Sigmoid colon (tissue), 7 donors: ENCODE results near the gene FCHO2. TPM values are rescaled to one million over a fixed set of nuclear protein-coding genes. Genes with fewer than 3 reads are reported as not detected.

Source experiments
- DNase-seq: peaks from one replicate; pipeline ENCODE4 v3.0.0-alpha.2; 2019
- H3K27ac ChIP-seq, 4 donors: fragments of 200-600 bp; sonication (generic); one replicate each; pipeline ENCODE4 v1.5.1; 2016 to 2019; ENCODE audit warnings: mild to moderate bottlenecking in 1 of 4
- H3K27me3 ChIP-seq, 3 donors: fragments of 200-600 bp; sonication (generic); one replicate each; pipeline ENCODE4 v1.5.1; 2019; ENCODE audit warnings: mild to moderate bottlenecking in 1 of 3
- H3K36me3 ChIP-seq, 4 donors: fragments of 200-600 bp; sonication (generic); one replicate each; pipeline ENCODE4 v1.5.1; 2016 to 2019
- H3K4me1 ChIP-seq, 4 donors: fragments of 200-600 bp; sonication (generic); one replicate each; pipeline ENCODE4 v1.5.1; 2017 to 2019
- H3K4me3 ChIP-seq, 4 donors: fragments of 200-600 bp; sonication (generic); one replicate each; pipeline ENCODE4 v1.5.1; 2017 to 2019; ENCODE audit warnings: mild to moderate bottlenecking in 2 of 4, moderate library complexity in 1 of 4
- H3K9me3 ChIP-seq, 4 donors: fragments of 200-600 bp in 3 of 4; sonication (generic) in 3 of 4; one replicate each; pipeline versions ENCODE4 v1.5.1 to v1.6.1; 2013 to 2019
- CTCF ChIP-seq, 4 experiments: fragments of 450-650 bp in 3 of 4; fragments of 200-600 bp in 1 of 4; IDR thresholded peaks; one replicate each; pipeline ENCODE4 v1.5.1; 2016 to 2019; ENCODE audit warnings: antibody characterized with exemption in 4 of 4, mild to moderate bottlenecking in 3 of 4, moderate library complexity in 2 of 4
- EP300 ChIP-seq, 4 donors: sonication (generic); formaldehyde crosslinking; IDR thresholded peaks; one replicate each; pipeline ENCODE4 v1.6.1; 2017; ENCODE audit warnings: antibody characterized with exemption in 4 of 4
- POLR2A ChIP-seq, 2 donors: fragments of 450-650 bp; IDR thresholded peaks; one replicate each; pipeline ENCODE4 v1.6.1; 2016; ENCODE audit warnings: antibody characterized with exemption in 2 of 2, mild to moderate bottlenecking in 2 of 2, moderate library complexity in 2 of 2
- POLR2AphosphoS5 ChIP-seq, 4 donors: sonication (generic); formaldehyde crosslinking; IDR thresholded peaks; one replicate each; pipeline ENCODE4 v1.6.1; 2017; ENCODE audit warnings: antibody characterized with exemption in 4 of 4
- WGBS, 2 donors: extraction: QIAGEN DNeasy Blood & Tissue Kit; methylation state at CpG; one replicate each; pipeline ENCODE4 v1.1.7; 2013; 5-methylcytosine and 5-hydroxymethylcytosine counted together
- intact Hi-C: fragments of 100-400 bp; cut with DNase I; formaldehyde crosslinking; loops from one replicate; pipeline ENCODE4 v1.15.1; 2023
- polyA plus RNA-seq, 3 donors: library from polyadenylated mRNA; stranded (reverse); fragments of 200-250 nt; gene quantifications; one replicate each; pipeline ENCODE4 v1.2.3, GENCODE V29; 2013
- total RNA-seq, 4 donors: library from RNA; depleted of rRNA; stranded (reverse); fragments of >200 nt; gene quantifications; one replicate each; pipeline ENCODE4 v1.1.0, GENCODE V29; 2016
- donor health status: healthy with polysubstance abuse.
- donor health status: Bipolar disorder and iron deficiency.
- donor health status: healthy.

The FCHO2 gene
- total and polyA plus RNA-seq, 7 donors = 9.5 to 40.3 (median 36.0) TPM

- Histone ChIP-seq H3K36me3 (peaks cover 0 to 31% (median 2%) of the 10 kb centered on the region in 4 donors), H3K27me3 (no peaks in the 10 kb centered on the region), H3K27ac (no peak overlapping the region), H3K4me1 (peaks cover 0 to 8% (median 2%) of the 10 kb centered on the region in 4 donors), H3K4me3 (no peak overlapping the region), H3K9me3 (no peaks in the 10 kb centered on the region)
- intact Hi-C loops = no loop called here
- 92% methylated on average over 4 of the region's 4 CpGs for WGBS, 2 donors
- no peak for DNase-seq
- TF ChIP-seq POLR2AphosphoS5 (IDR thresholded peaks at IDR 0.05) (no peak), CTCF (IDR thresholded peaks at IDR 0.05) (no peak), EP300 (IDR thresholded peaks at IDR 0.05) (no peak), POLR2A (IDR thresholded peaks at IDR 0.05) (no peak)
Measured at GRCh38 chr5:73027816-73028215, 72.0 kb downstream of the FCHO2 start.

- WGBS, 2 donors = 94 to 96% methylated on average over 1 of the region's 1 CpG
- Histone ChIP-seq H3K4me1 (peaks cover 0 to 8% (median 2%) of the 10 kb centered on the region in 4 donors), H3K4me3 (no peak overlapping the region), H3K9me3 (no peaks in the 10 kb centered on the region), H3K36me3 (peaks cover 0 to 31% (median 2%) of the 10 kb centered on the region in 4 donors), H3K27ac (no peak overlapping the region), H3K27me3 (no peaks in the 10 kb centered on the region)
- DNase-seq = no peak
- intact Hi-C loops = no loop called here
- TF ChIP-seq CTCF (IDR thresholded peaks at IDR 0.05) (no peak), EP300 (IDR thresholded peaks at IDR 0.05) (no peak), POLR2A (IDR thresholded peaks at IDR 0.05) (no peak), POLR2AphosphoS5 (IDR thresholded peaks at IDR 0.05) (no peak)
Measured at GRCh38 chr5:73028991-73029595, 73.3 kb downstream of the FCHO2 start.

- Histone ChIP-seq H3K4me3 (no peak overlapping the region), H3K27me3 (no peaks in the 10 kb centered on the region), H3K9me3 (no peaks in the 10 kb centered on the region), H3K4me1 (peaks cover 0 to 8% (median 2%) of the 10 kb centered on the region in 4 donors), H3K27ac (no peak overlapping the region), H3K36me3 (peaks cover 0 to 31% (median 6%) of the 10 kb centered on the region in 4 donors)
- DNase-seq = no peak
- no peak for TF ChIP-seq POLR2A (IDR thresholded peaks at IDR 0.05)
- WGBS, 2 donors = 84 to 90% methylated on average over 1 of the region's 1 CpG
- intact Hi-C loops = no loop called here
Measured at GRCh38 chr5:73030531-73030930, 74.7 kb downstream of the FCHO2 start.

- H3K27ac ChIP-seq = no peak overlapping the region
- DNase-seq = no peak
- H3K4me1 ChIP-seq = peaks cover 0 to 8% (median 2%) of the 10 kb centered on the region in 4 donors
- no peak overlapping the region for H3K4me3 ChIP-seq
- intact Hi-C loops = no loop called here
- peaks cover 0 to 31% (median 6%) of the 10 kb centered on the region in 4 donors for H3K36me3 ChIP-seq
- TF ChIP-seq POLR2AphosphoS5 (IDR thresholded peaks at IDR 0.05) (no peak), CTCF (IDR thresholded peaks at IDR 0.05) (no peak), POLR2A (IDR thresholded peaks at IDR 0.05) (no peak), EP300 (IDR thresholded peaks at IDR 0.05) (no peak)
- H3K27me3 ChIP-seq = no peaks in the 10 kb centered on the region
- no peaks in the 10 kb centered on the region for H3K9me3 ChIP-seq
Measured at GRCh38 chr5:73030995-73031394, 75.2 kb downstream of the FCHO2 start.

GRCh38 chr5:73031839-73032238 is 76.0 kb downstream of the FCHO2 start:
- intact Hi-C loops = no loop called here
- peaks cover 0 to 23% (median 7%) of the 10 kb centered on the region in 4 donors for H3K36me3 ChIP-seq

More at GRCh38 chr5:73031839-73032238, 76.0 kb downstream of the FCHO2 start:
- Histone ChIP-seq H3K4me3 (no peak overlapping the region), H3K27me3 (no peaks in the 10 kb centered on the region), H3K4me1 (peaks cover 0 to 8% (median 2%) of the 10 kb centered on the region in 4 donors), H3K9me3 (no peaks in the 10 kb centered on the region), H3K27ac (no peak overlapping the region)
- DNase-seq = no peak
- 85 to 87% methylated on average over 2 of the region's 2 CpGs for WGBS, 2 donors
- no peak for TF ChIP-seq CTCF (IDR thresholded peaks at IDR 0.05)
- TF ChIP-seq EP300 (IDR thresholded peaks at IDR 0.05) = no peak
- no peak for TF ChIP-seq POLR2AphosphoS5 (IDR thresholded peaks at IDR 0.05)
- no peak for TF ChIP-seq POLR2A (IDR thresholded peaks at IDR 0.05)
